GM23248 (cell line): ENCODE measurements around the gene BRD1.

Experiments
- EZH2 ChIP-seq: fragments of 200-600 bp; sonication (generic); IDR thresholded peaks from 2 replicates; pipeline ENCODE4 v1.6.1; 2018; ENCODE audit warnings: antibody characterized with exemption, mild to moderate bottlenecking; ENCODE audit not compliant: insufficient read depth, poor library complexity, severe bottlenecking
- EZH2phosphoT487 ChIP-seq: fragments of 200-600 bp; sonication (generic); IDR thresholded peaks from 2 replicates; pipeline ENCODE4 v1.6.1; 2018; ENCODE audit warnings: antibody characterized with exemption, moderate library complexity, mild to moderate bottlenecking, low read depth; ENCODE audit not compliant: insufficient read depth

DNA sequence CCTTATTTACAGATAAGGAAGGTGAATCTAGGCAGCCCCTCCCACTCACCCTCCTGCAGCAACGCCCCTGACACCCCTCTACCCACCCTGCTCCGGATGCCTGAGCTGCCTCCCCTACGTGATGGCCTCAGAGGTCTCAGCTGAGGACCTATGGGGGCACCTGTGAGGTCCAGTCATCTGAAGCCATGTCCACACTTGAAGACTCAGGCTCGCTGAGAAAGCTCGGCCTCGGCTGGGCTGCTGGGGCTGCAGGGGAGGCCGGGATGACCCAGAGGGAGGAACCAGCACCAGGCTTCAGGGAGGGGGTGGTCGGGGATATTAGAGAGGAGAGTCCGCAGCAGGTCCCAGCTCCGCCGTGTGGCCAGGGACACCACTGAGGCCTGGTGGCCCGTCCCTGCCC, 92.8 kb downstream of the BRD1 start:
- TF ChIP-seq EZH2 = no peak
- no peak for TF ChIP-seq EZH2phosphoT487
